ENCODE results near the gene CD6.

- TF ChIP-seq EZH2phosphoT487 (IDR thresholded peaks at IDR 0.05) (no peak), CTCF (IDR thresholded peaks at IDR 0.05) (no peak), EZH2 (IDR thresholded peaks at IDR 0.05) (no peak)
These were observed 54.3 kb downstream of the CD6 start for GRCh38 chr11:61025821-61026120.
